Activated CD4-positive, alpha-beta T cell treated with anti-CD3 and anti-CD28 coated beads, Interleukin-2, Interleukin-6, amounts not matched to agents 100 ng/mL and 50 ng/mL, durations not matched to agents 16 hours and 8 hours (primary cell): Measurements from ENCODE around the gene ST8SIA6.
"Not testable (repeated sequence)": the region's sequence is repeated elsewhere in the genome, so short reads cannot be mapped to it uniquely, and the experiment has no call there.

ENCODE experiments used
- DNase-seq: peaks from one replicate; pipeline ENCODE4 v3.0.0-alpha.2; 2020

Gene ST8SIA6

DNA sequence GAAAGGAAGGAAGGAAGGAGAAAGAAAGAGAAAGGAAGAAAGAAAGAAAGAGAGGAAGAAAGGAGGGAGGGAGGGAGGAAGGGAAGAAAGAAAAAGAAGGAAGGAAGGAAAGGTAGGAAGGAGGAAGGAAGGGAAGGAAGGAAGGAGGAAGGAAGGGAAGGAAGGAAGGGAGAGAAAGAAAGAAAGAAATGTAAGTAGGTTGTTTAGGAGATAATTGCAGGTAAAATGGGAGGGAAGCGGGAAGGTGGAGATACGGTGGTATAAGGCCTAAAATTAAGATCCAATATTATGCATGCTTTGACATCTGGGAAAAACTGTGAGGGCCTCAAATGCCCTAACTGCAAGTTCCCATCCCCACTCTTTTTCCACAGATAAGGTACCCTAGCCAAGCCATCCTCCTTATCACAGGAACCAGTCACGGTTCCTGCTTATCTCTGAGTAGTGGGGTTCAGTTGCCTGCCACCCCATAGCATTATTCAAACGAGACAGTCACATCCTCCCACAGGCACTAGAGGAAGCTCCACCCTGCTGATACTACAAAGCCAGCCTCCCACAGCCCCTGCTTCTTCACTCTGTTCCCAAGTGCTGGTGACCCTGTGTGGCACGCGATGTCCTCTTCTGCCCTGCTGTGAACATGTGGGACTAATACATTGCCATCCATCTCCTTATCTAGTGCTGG, 28.7 kb downstream of the ST8SIA6 start:
- peak; percentile 22 for DNase-seq

DNA sequence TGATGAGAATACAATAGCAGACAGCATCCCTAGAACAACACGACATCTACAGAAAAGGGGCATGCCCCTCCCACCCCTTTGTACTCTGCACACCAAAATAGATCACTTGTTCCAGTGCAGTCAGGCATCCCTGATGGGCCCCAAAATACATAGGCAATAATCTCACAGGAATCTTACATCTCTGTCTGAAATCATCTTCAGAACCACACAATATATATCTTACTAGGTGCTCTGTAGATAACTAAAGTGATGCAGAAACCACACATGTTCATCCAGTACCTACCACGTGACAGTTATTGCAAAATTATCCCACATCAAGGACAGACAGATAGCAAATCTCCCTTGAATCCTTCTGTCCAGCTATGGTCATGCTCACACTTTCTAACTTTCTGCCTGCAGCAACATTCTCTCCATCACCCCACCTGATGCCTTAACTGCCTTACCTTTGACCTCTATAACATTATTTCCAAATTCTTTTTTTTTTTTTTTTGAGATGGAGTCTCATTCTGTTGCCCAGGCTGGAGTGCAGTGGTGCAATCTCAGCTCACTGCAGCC, 30.7 kb downstream of the ST8SIA6 start:
- DNase-seq, result no peak

DNA sequence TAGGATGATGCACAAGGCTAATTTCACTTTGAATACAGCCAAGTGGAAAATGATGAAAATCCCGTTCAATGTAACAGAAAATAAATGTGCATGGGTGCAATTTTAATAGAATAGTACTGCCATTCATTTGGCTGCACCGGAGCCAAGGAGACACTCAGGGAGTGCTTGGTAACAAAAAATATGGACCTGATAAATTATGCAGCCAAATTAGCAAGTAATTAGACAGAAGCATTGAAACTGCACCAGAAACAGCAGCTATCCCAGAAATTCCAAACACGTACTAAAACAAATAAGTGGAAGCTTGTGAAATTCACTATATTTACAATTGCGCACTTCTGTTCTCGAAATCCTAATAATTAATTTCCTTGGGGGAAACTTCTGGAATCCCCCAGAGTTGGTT, 31.5 kb downstream of the ST8SIA6 start:
- DNase-seq, result no peak

DNA sequence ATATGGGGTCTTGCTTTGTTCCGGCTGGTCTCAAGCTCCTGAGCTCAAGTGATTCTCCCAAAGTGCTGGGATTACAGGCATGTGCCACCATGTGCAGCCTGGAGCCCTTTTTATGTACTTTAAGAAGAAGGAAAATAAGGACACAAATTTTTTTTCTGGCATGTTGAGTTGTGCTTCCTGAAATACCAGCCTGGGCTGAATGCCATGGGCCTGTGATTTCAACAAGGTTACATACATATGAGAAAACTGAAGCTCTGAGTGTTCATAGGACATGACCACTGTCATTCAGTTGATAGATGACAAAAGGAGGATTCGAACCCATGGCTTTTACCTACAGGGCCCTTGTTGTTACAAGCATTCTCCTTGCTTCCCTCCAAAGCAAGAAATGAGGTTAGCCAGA, 36.1 kb downstream of the ST8SIA6 start:
- DNase-seq, result no peak

DNA sequence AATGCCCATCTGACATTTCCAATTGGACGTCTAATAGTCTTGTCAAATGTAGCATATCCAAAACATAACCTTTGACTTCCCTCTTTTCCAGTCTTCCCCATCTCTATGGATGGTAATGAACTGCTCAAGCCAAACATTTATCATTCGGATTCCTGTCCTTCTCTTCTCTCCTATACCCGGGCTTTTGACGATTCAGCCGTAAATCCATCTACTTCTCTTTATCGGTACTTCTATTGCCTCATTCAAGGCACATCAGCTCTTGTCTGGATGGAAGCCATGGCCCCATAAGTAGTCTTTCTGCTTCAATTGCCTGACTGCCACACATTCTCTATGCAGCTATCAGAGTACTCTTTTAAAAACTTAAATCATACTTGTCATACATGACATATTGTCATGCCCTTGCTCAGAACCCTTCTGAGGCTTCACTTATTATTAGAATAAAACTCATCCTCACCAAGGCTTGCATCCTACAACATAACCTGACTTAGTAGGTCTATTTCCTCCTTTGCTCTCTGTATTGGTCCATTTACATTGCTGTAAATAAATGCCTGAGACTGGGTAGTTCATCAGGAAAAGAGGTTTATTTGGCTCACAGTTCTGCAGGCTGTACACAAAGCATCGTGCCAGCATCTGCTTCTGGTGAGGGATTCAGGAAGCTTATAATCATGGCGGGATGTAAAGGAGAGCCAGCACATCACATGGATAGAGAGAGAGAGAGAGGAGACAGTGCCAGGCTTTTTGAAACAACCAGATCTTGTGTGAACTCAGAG, 37.8 kb downstream of the ST8SIA6 start:
- no peak for DNase-seq

DNA sequence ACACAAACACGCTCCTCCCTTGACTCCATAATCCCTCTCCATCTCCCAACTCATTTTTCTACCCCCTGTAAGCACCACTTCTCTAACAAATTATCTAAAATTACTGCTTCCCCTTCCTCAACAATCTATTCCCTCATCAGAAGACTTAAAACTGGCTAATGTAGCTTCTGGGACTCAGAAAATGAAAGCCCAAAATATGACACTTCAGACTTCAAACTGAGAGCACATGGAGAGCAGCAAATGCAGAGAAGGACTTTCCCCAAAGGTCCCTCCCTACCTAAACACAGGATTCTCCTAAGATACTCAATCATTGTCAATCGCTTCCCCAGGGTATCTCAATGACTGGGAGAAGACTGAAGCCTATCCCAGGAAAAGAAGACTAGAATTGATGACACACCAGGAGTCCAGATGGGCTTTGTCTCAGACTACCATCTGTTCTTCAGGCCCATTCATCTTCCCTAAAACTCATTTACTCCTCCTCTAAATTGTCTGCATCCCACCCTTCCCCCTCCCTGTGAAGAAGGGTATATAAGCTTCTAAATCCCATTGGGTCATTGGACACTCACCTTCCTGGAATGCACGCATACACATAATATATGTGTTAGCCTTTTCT, 39.2 kb downstream of the ST8SIA6 start:
- no peak for DNase-seq

DNA sequence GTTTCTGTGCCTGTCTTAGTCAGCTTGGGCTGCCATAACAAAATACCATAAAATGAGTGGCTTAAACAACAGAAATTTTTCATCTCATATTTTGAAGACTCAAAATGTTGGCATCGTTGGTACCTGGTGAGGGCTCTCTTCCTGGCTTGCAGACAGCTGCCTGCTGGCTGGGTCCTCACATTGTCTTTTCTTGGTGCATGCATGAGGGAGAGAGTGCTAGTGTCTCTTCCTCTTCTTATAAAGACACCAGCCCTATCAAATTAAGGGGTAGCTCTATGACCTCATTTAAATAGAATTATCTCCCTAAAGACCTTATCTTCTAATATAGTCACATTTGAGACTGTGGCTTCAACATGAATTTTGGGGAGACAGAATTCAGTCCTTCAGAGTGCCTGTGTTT, 39.9 kb downstream of the ST8SIA6 start:
- DNase-seq, result no peak

DNA sequence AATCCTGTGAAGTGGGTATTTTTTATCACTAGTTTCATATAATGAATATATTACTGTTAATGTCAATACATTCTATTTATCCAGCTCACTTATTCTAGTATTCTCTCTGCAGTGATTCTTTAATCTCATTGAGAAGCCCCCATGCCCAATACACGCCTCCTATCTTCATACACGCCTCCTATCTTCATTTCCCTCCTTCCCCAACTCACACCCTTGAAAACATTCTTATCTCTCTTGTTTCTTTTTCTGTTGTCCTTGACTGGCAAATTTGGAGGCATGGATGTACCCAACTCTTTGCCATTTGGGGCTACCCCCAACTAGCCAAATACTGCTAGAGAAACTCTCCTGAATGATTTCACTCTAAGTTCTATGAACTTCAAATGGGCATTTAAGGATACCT, 40.5 kb downstream of the ST8SIA6 start:
- no peak for DNase-seq

DNA sequence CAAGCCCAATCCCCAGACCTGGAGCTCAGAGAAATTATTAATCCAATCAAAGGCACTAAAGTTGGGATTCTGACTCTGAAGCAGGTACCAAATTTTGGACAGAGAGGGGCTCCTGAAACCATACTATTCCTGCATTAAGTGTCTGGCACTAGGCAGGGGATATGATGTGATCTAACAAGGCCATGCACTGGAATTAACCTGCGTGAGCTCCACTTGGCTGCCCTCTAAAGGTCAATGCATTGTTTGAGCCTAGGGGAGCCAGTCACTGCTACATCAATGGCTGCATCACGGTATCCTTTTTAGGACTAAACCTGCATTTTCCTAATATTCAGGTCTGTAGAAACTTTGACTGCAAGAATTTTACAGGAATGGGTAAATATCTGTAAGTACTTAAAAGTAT, 42.1 kb downstream of the ST8SIA6 start:
- no peak for DNase-seq

DNA sequence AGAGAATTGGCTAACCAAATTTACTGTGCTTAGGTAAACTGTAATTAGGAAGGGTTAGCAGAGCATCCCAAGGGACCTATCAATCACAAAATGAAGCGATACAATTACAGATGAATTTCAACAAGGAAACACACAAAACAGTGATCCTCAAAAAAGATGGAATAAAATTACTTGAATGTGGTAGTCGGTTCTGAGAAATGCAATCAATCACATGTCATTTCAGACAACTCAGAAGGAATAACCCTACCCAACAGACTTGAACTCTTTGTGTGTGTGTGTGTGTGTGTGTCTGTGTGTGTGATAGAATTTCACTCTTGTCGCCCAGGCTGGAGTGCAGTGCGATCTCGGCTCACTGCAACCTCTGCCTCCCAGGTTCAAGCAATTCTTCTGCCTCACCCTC, 43.5 kb downstream of the ST8SIA6 start:
- DNase-seq, result no peak

DNA sequence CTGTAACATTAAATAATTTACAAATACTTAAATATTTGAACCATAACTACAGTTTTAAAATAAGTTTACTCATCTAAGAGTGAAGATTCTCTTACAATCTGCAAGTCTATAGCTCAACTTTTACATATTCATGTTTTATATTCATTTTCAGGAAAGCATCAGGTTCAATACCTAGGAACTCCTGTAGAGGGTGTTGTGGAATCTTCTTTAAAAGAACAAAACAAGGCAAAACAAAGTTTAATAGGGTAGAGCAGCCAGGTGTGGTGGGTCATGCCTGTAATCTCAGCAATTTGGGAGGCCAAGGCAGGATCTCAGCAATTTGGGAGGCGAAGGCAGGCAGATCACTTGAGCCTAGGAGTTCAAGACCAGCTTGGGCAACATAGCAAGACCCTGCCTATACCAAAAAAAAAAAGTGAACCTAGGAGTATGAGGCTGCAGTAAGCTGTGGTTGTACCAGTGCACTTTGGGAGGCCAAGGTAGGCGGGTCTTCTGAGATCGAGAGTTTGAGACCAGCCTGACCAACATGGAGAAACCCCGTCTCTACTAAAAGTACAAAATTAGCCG, 45.1 kb downstream of the ST8SIA6 start:
- peak; percentile 22 for DNase-seq

DNA sequence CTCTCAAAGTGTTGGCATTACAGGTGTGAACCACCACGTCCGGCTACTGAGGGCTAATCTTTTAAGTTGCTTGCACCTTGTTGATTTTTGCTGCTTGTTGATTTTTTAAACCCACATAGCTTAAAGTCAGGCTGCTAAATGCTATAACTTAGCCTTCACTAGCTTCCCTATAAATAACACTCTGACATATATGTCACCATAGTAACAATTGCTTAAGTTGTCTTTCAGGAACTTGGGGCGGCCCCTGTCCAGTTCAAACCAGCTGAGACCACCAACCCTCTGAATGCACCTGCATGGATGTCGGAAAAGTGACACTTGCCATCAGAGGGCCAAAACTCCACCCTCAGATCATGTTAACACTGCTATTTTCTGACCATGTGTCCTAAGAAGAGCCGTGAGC, 47.3 kb downstream of the ST8SIA6 start:
- no peak for DNase-seq

DNA sequence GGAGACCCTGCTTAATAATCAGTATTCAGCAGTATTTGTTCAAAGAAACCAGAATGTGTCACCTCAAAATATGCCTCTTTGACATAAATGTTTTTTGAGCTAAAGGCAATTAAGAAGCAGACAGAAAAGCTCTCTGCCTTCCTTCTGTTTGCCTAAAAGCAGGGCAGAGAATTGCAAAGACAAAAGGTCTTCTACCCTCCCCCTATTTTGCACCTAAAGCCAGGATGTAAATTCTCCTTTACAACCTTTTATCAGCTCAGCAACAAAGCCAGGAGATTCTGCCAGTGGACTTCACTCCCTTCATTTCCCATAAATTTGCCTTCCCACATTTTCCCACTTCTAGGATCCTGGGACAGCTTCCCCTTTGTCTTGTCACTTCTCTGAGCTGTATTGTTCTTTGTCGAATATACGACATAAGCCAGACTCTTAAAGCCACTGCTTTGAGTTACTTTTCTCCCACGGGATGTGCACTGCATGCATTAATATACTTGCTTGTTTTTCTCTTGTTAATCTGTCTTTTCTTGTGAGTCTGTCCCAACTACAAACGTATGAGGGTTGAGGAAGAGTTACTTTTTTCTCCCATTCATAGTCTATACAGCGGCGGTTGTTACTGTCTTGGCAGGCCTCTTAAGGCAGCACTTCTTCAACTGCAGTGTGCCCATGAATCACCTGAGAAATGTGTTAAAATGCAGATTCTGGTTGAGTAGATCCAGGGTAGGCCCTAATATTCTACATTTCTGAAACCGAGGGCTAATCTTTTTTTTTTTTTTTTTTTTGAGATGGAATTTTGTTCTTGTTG, 48.2 kb downstream of the ST8SIA6 start:
- DNase-seq, result no peak

DNA sequence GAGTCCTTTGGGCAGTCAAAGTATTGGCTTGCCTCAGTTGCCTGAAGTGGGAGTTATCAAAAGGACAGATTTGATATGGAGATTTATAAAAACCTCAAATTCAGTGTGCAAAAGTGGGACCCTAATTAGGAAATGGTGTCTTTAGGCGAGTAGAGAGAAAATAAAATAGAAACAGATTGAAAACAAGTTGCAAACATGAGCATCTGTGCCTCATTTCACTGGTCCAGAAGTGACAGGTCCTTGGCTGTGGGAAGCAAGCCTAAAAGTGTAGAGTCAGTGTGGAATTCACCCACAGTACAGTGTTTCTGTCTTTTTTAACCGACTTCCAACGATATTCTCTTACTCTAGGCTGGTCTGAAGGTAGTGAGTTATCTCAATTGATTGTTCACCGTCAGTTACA, 51.2 kb downstream of the ST8SIA6 start:
- no peak for DNase-seq

DNA sequence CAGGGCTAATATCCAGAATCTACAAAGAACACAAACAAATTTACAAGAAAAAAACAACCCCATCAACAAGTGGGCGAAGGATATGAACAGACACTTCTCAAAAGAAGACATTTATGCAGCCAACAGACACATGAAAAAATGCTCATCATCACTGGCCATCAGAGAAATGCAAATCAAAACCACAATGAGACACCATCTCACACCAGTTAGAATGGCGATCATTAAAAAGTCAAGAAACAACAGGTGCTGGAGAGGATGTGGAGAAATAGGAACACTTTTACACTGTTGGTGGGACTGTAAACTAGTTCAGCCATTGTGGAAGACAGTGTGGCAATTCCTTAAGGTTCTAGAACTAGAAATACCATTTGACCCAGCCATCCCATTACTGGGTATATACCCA, 52.4 kb downstream of the ST8SIA6 start:
- not testable (repeated sequence) for DNase-seq

DNA sequence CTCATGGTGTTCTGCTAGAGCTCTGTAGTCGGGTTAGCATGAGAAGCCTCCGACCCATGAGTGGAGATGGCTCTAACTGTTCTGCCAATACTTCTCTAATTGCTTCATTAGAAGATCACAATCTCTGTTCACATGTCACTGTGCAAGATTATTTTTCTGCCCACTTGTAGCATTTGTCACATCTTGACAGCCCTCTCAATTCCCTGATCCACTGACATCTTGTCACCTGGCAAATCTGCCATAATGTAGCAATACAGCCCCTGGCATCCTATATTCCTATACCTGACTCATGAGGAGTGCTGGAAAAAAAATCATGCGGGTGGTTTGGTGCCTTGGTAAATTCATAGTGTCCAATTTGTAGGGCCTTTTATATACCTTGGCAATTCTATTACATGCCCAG, 58.4 kb downstream of the ST8SIA6 start:
- no peak for DNase-seq

DNA sequence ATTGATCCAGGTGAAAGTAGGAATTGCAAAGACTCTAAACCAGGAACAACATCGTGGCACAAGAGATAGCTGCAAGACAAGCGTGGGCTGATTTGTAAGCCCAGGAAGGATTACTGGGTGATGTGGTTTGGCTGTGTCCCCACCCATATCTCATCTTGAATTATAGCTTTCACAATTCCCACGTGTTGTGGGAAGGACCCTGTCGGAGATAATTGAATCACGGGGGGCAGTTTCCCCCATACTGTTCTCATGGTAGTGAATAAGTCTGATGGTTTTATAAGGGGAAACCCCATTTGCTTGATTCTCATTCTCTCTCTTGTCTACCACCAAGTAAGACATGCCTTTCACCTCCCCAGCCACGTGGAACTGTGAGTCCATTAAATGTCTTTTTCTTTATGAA, 59.5 kb downstream of the ST8SIA6 start:
- DNase-seq, result no peak

DNA sequence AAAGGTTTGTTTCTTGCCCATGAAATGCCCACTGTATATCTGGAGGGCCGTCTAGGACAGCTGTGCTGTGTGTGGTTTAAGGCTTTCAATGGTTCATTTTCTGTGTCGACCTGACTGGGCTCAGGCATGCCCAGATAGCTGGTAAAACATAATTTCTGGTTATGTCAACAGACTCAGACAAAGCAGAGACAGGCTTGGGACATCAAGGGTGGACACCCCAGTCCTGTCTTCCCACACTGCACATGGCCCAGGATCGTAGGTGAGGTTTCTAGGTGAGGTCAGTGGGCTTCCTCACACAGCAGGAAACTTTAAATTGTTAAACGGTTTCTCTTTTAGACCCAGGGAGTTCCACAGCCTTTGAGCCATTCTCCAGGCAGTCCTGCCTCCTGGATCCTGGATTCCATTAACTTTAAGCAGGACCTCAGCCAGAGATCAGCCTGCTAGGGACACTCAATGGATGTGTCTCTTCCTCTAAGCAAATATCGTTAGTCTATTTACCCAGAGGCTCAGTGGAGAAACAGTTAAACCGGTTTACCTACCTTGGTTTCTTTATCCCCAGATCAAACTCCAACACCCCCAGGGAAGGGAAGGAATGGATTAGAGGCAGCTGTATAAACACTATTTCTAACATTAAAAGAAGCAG, 66.4 kb downstream of the ST8SIA6 start:
- DNase-seq, result no peak

DNA sequence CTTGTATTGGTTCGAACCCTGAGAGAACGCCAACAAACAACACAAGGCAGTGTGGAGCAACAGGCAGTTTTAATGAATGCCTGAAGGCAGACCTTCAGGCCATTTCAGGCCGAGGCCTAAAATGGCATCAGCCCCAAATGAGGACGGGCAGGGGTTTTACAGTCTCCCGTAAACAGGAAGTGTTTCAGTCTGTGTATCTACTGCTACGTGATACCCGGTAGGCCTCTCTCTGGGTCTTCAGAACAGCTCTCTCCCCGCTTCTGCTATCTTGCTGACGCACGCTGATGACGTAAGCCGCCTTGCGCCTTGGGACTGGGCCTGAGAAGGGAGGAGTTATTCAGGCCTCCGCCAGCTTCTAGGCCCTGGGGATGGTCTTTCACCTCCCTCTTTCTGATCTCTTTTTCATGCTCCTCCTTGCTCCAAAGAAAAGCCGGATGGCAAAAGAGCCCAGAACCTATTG, 67.7 kb downstream of the ST8SIA6 start:
- no peak for DNase-seq

DNA sequence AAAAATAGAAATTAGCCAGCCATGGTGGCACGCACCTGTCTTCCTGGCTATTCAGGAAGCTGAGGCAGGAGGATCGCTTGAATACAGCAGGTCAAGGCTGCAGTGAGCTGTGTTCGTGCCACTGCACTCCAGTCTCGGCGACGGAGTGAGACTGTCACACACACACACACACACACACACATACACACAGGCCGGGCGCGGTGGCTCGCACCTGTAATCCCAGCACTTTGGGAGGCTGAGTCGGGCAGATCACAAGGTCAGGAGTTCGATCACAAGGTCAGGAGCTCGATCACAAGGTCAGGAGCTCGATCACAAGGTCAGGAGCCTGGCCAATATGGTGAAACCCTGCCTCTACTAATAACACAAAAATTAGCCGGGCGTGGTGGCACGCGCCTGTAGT, 68.4 kb downstream of the ST8SIA6 start:
- DNase-seq, result no peak

DNA sequence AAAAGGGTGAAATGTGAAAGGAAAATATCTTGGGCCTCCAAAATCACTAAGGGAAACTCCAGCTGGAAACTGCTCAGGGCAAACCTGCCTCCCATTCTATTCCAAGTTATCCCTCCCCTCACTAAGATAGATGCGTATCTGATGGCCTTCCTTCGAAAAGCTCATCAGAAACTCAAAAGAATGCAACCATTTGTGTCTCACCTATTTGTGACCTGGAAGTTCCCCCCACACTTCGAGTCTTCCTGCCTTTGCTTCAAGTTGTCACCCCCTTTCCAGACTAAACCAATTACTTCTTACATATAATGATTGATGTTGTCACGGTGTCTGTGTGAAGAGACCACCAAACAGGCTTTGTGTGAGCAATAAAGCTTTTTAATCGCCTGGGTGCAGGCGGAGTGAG, 69.3 kb downstream of the ST8SIA6 start:
- DNase-seq, result no peak
